Measurements from ENCODE around the gene TENM3. TPM values are rescaled to one million over a fixed set of nuclear protein-coding genes. Genes with fewer than 3 reads are reported as not detected.

The TENM3 gene
- total and polyA plus RNA-seq, 2 of the 8 experiments (the other 6 are each of a cell fraction or from before 2014, with no cell fraction given), result 36.9 to 69.3 TPM

DNA sequence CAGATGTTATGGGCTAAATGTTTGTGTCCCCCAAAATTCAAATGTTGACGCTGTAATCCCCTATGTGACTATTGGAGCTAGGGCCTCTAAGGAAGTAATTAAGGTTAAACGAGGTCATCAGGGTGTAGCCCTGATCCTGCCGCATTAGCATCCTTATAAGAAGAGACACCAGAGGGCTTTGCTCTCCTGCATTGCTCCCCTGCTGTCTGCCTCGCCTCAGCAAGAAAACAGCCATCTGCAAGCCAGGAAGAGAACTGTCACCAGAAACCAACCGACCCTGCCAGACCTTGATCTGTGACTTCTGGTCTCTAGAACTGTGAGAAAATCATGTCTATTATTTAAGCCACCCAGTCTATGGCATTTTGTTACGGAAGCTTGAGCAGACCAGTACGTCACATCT is 342.1 kb downstream of the TENM3 start:
- no peak overlapping the region for H2AFZ ChIP-seq (ENCODE audit: low read length)
- no peak overlapping the region for H3K4ac ChIP-seq (replicated peaks; ENCODE audit: insufficient read length, low read depth, low read length)
- peak overlapping the region in 1 of 2 experiments; percentile 0; a peak in 1 of 4 replicates for H3K4me2 ChIP-seq (ENCODE audit: insufficient read depth in 1 of 2, low read depth in 2 of 2, low read length in 2 of 2)
- no peak overlapping the region for H4K8ac ChIP-seq (ENCODE audit: extremely low read depth, insufficient read depth, low read length)
- H4K20me1 ChIP-seq (replicated peaks in 1 of 2; ENCODE audit: control insufficient read depth in 1 of 2, insufficient read depth in 2 of 2, low read length in 2 of 2), result no peaks in the 10 kb centered on the region
- no peak overlapping the region for H3K4me3 ChIP-seq (ENCODE audit: extremely low read depth in 1 of 4, insufficient read depth in 2 of 4, low read depth in 3 of 4, low read length in 4 of 4)
- ChIA-PET POLR2A (ENCODE audit: partially characterized antibody) (no interaction called here), CTCF (ENCODE audit: partially characterized antibody) (interaction anchor here (0.7 to 1.1 kb wide), 2 partner anchors 8 to 26 kb away, joined by 3 read pairs; no protein-coding TSS in a partner anchor)
- peaks cover 3% of the 10 kb centered on the region; the same call in 1 of the 2 replicates for H3K79me1 ChIP-seq (ENCODE audit: low read depth, low read length)
- no peak overlapping the region for H4K5ac ChIP-seq (ENCODE audit: insufficient read length, low read depth, low read length)
- peaks cover 0 to 3% (median 1%) of the 10 kb centered on the region in 4 experiments; a peak in 2 of 8 replicates for H3K36me3 ChIP-seq (ENCODE audit: control insufficient read depth in 2 of 4, insufficient read depth in 4 of 4, low read length in 3 of 4)
- H3K14ac ChIP-seq (ENCODE audit: insufficient read length), result no peak overlapping the region
- H3K18ac ChIP-seq (ENCODE audit: extremely low read depth, low read length), result no peak overlapping the region
- no peaks in the 10 kb centered on the region for H3K27me3 ChIP-seq (replicated peaks in 1 of 4; ENCODE audit: control insufficient read depth in 3 of 4, extremely low read depth in 1 of 4, insufficient read depth in 3 of 4, low read length in 3 of 4)
- H2BK5ac ChIP-seq (ENCODE audit: low read depth, low read length), result no peak overlapping the region
- no peak overlapping the region for H3K23ac ChIP-seq (ENCODE audit: insufficient read length)
- peaks cover 0 to 5% of the 10 kb centered on the region in 2 experiments; a peak in 1 of 4 replicates for H3K9me3 ChIP-seq (ENCODE audit: insufficient read depth in 2 of 2, low read depth in 1 of 2, low read length in 1 of 2)
- H3K23me2 ChIP-seq (ENCODE audit: low read depth, low read length), result no peaks in the 10 kb centered on the region
- H4K91ac ChIP-seq (replicated peaks; ENCODE audit: insufficient read length, low read length), result no peak overlapping the region
- no peak overlapping the region for H2BK15ac ChIP-seq (ENCODE audit: low read length)
- peak in 1 of 2 experiments; percentile 44 for DNase-seq (ENCODE audit: low read depth in 1 of 2, low spot score in 2 of 2)
- H2BK120ac ChIP-seq (replicated peaks; ENCODE audit: low read depth, low read length), result no peak overlapping the region
- H3K56ac ChIP-seq (replicated peaks; ENCODE audit: insufficient read length, low read depth, low read length), result no peak overlapping the region
- WGBS, 2 experiments (ENCODE audit: extremely low coverage in 1 of 2, insufficient coverage in 1 of 2, insufficient read length in 1 of 2, insufficient replicate concordance in 2 of 2, low coverage in 1 of 2, low lambda C conversion rate in 2 of 2, missing lambda C conversion rate in 1 of 2), result 50% methylated on average over 7 of the region's 7 CpGs; no CpG with 5 or more reads in 1 of the 2 experiments
- no peak overlapping the region for H3K9ac ChIP-seq (replicated peaks in 1 of 4; ENCODE audit: extremely low read depth in 1 of 4, low read depth in 3 of 4, low read length in 3 of 4)
- H3K79me2 ChIP-seq (ENCODE audit: control insufficient read depth in 1 of 2, insufficient read depth in 2 of 2, low read length in 2 of 2), result peaks cover 0 to 5% of the 10 kb centered on the region in 2 experiments; a peak in 2 of 4 replicates
- peak; percentile 92 for FAIRE-seq
- no peak overlapping the region for H2BK12ac ChIP-seq (ENCODE audit: low read depth, low read length)
- H3K27ac ChIP-seq (ENCODE audit: low read depth, low read length), result no peak overlapping the region
- peaks cover 0 to 6% (median 2%) of the 10 kb centered on the region in 4 experiments; a peak in 3 of 7 replicates for H3K4me1 ChIP-seq (replicated peaks in 1 of 4; ENCODE audit: control insufficient read depth in 3 of 4, insufficient read depth in 4 of 4, low read length in 3 of 4)
- no peak overlapping the region for H2BK20ac ChIP-seq (ENCODE audit: low read length)
- no peak overlapping the region for H2AK5ac ChIP-seq (ENCODE audit: low read depth, low read length)
- TF ChIP-seq TCF12 (IDR thresholded peaks at IDR 0.05; ENCODE audit: low read depth, low read length) (no peak), CBX5 (IDR thresholded peaks at IDR 0.05; ENCODE audit: low read depth, low read length) (no peak), CBX8 (IDR thresholded peaks at IDR 0.05; ENCODE audit: borderline replicate concordance, low read depth, low read length) (no peak), SAP30 (IDR thresholded peaks at IDR 0.05; ENCODE audit: insufficient read depth, insufficient replicate concordance, low read length) (no peak), CEBPB (IDR thresholded peaks at IDR 0.05; ENCODE audit: low read depth, low read length) (no peak), RXRA (IDR thresholded peaks at IDR 0.05; ENCODE audit: insufficient read depth, low read depth, low read length) (peak; percentile 76; the same call in 1 of the 2 replicates), RAD21 (IDR thresholded peaks at IDR 0.05 in 1 of 2, conservative IDR thresholded peaks at IDR 0.05 in 1 of 2; ENCODE audit: low read depth in 2 of 2, low read length in 2 of 2) (peak in 1 of 2 experiments; percentile 41; a peak in 2 of 4 replicates), SIRT6 (IDR thresholded peaks at IDR 0.05; ENCODE audit: low read length) (no peak), CTBP2 (IDR thresholded peaks at IDR 0.05; ENCODE audit: borderline replicate concordance, insufficient read depth, insufficient read length, low read length) (no peak), BRCA1 (IDR thresholded peaks at IDR 0.05; ENCODE audit: low read depth, low read length) (no peak)
- TF ChIP-seq, protein P1, sequence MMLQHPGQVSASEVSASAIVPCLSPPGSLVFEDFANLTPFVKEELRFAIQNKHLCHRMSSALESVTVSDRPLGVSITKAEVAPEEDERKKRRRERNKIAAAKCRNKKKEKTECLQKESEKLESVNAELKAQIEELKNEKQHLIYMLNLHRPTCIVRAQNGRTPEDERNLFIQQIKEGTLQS (IDR thresholded peaks at IDR 0.05; ENCODE audit: insufficient read depth, low read depth, low read length), result no peak
- TF ChIP-seq, protein P2, sequence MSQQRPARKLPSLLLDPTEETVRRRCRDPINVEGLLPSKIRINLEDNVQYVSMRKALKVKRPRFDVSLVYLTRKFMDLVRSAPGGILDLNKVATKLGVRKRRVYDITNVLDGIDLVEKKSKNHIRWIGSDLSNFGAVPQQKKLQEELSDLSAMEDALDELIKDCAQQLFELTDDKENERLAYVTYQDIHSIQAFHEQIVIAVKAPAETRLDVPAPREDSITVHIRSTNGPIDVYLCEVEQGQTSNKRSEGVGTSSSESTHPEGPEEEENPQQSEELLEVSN (IDR thresholded peaks at IDR 0.05), result no peak
